GM10266 (cell line): Measurements from ENCODE around the gene USP46.

ENCODE experiments used
- DNase-seq: peaks from one replicate; pipeline ENCODE4 v3.0.0; 2012; ENCODE audit errors: extremely low spot score
- TF ChIP-seq, protein P1 (sequence below): IDR thresholded peaks from 2 replicates; pipeline ENCODE4 v1.5.1; 2012; ENCODE audit warnings: mild to moderate bottlenecking, low read depth; ENCODE audit not compliant: control insufficient read depth, insufficient read depth; ENCODE audit errors: missing control alignments

Gene USP46

DNA sequence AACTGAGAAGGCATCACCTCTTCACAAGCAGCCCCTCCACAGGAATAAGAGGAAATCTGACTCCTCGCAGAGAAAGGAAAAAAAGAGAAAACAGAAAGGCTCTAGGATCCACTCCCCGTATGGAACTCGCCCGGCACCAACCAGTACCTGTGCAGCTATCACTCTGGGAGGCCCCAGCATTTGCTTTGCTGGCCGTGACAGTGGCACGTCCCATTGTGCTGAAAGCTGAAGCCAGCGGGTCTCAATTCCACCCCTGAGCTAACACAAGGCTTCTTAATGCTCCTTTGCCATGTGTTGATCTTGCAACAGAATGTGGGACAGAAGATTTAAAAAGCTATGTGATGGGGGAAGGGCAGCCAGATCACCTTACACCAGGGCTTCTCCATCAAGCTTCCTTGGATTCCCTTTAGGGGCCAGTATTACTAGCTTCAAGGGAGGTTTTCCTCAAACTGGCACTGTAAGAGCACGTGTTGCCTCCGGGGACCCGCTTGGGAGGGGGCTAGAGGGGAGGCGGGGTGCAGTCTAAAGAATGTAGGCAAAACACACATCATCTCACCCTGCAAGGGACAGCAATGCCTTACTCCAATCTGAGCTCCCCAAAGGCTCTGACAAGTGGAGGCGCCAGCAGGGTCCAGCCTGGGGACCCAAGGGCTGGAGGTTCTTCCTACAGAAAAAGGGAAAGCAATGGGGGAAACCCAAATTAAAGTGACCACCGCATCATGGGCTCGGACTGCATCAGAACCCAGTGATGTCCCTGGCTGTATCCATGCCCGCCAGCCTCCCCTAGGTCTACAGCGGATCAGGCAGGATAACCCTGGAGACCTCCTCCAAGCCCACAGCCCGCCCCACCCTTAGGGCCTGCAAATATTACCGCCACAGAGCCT is 1.2 kb downstream of the USP46 start:
- TF ChIP-seq, protein P1, sequence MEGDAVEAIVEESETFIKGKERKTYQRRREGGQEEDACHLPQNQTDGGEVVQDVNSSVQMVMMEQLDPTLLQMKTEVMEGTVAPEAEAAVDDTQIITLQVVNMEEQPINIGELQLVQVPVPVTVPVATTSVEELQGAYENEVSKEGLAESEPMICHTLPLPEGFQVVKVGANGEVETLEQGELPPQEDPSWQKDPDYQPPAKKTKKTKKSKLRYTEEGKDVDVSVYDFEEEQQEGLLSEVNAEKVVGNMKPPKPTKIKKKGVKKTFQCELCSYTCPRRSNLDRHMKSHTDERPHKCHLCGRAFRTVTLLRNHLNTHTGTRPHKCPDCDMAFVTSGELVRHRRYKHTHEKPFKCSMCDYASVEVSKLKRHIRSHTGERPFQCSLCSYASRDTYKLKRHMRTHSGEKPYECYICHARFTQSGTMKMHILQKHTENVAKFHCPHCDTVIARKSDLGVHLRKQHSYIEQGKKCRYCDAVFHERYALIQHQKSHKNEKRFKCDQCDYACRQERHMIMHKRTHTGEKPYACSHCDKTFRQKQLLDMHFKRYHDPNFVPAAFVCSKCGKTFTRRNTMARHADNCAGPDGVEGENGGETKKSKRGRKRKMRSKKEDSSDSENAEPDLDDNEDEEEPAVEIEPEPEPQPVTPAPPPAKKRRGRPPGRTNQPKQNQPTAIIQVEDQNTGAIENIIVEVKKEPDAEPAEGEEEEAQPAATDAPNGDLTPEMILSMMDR, result no peak
- no peak for DNase-seq

DNA sequence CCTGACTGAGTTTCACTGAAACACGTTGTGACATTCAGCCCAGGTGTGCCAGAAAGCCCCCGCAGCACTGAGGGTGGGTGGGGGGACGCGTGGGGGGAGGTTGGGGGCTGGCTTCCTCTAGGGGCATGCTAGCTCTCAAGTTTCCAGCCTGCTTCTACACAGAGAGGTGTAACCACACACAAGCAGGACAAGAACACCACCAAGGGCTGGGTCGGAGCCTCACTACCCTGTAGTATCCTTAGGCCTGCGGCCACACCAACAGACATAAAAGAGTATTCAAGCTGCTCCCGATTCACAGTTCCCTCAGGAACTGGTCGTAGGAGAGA is 1.8 kb downstream of the USP46 start:
- DNase-seq, result no peak
- TF ChIP-seq, protein P1, result no peak

DNA sequence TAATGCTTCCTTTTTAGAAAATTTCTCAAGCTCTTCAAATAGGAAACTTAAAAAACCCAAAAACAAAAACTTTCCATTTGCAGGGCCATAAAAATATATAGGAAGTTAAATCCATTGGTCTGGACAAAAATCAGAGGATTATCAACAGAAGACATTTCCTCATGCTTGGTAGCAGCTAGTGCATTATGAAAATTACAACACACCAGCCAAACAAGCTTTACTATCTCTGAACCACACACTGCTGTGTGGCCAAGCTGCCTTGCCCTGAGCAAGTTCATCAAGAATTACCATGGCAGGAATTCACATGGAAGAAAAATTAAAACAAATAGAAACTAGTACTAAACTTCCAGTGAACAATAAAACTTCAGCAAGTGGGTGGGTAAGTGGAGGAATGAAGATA is 3.6 kb downstream of the USP46 start:
- no peak for DNase-seq
- TF ChIP-seq, protein P1, result no peak

DNA sequence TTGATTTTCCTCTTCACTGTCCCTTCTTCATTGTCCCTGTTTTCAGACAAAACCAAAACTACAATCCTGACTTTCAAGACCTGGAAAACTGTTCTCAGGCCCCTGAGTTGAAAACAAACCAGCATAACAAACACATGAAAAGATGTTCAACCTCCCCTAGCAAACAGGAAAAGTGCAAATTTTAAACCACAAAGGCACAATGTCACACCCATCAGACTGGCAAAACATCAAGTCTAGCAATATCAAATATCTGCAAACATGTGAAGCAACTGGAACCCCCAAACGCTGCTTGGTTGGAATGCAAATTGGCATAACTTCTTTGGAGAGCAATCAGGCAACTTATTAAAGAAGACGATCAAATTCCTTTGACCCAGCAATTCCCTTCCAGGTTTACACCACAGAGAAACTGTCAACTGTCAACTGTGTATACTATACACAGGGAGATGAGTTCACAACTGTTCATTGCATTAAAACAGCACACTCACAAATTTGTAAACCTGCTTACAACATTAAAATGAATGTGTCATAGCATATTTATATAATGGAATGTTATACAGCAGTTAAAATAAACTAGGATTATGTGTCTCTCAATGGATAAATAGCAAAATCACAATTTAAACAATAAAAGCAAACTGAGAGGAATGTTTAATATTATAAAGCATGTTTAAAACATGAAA is 7.0 kb downstream of the USP46 start:
- DNase-seq, result no peak
- TF ChIP-seq, protein P1, result no peak

DNA sequence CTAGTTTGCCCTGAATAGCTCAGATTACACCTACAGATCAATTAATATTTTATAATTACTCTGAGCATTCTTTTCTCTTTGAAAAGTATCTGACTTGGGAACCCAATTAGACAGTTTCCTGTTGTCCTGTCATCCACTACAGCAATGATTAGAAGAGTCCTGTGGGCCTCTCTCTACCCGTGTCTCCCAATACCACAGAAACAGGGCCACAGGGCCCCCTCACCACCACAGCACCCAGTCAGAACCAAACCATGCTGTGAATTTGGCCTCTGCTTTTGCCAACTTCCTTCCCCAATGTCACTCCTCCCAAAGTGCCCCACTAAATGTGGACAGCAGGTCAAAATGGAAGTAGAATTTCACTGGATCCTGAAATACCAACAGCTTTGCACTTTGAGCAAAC is 10.3 kb downstream of the USP46 start:
- no peak for DNase-seq
- TF ChIP-seq, protein P1, result no peak

DNA sequence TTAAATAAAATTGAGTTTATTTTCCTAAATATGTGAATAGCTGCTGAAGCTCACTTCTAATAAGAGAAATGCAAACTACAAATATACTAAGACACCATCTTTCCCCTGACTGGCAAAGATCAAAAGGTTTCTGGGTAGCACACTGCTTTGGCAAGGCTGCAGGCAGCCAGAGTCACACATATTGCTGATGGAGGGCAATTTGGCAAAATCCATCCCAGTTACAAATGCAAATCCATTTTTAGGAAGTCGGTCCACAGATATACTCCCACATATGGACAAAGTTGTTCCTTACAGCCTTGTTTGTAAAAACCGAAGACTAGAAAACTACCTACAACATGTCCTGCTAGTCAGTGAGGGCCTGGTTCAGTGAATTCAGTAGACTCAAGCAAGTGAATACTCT is 12.4 kb downstream of the USP46 start:
- DNase-seq, result no peak
- TF ChIP-seq, protein P1, result no peak

DNA sequence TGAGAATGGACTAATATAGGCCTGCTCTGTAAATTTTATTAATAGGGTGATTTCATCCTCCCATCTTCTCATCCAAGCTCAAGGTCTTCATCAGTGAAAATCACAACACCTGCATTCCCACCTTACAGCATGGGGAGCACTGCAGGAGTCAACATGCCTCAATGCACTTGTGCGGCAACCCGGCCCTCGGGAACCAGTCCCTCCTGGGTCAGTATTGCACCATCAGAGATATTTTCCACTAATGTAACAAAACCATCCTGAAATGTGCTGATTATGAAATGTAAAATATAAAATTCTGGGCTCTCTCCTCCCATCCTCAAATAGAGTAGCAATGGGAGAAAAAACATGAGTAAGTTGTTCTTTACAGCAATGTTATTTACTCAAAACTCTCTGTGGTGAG is 13.0 kb downstream of the USP46 start:
- TF ChIP-seq, protein P1, result no peak

More for the DNA sequence above, 13.0 kb downstream of the USP46 start:
- no peak for DNase-seq
